Neural cell (in vitro differentiated cells): ENCODE data around the gene RASGRP3.

Source experiments
- CTCF ChIP-seq: fragments of 450-650 bp; IDR thresholded peaks from 2 replicates; pipeline ENCODE4 v1.5.1; 2014; ENCODE audit warnings: antibody characterized with exemption, mild to moderate bottlenecking, moderate library complexity; ENCODE audit not compliant: poor library complexity, severe bottlenecking
- POLR2AphosphoS5 ChIP-seq: IDR thresholded peaks from 2 replicates; pipeline ENCODE4 v1.6.1; 2012
- RAD21 ChIP-seq: fragments of 450-650 bp; conservative IDR thresholded peaks from 2 replicates; pipeline ENCODE4 v1.6.1; 2014; ENCODE audit warnings: antibody characterized with exemption, mild to moderate bottlenecking, moderate library complexity
- TAF1 ChIP-seq: IDR thresholded peaks from 2 replicates; pipeline ENCODE4 v1.6.1; 2012; ENCODE audit warnings: low read depth

DNA sequence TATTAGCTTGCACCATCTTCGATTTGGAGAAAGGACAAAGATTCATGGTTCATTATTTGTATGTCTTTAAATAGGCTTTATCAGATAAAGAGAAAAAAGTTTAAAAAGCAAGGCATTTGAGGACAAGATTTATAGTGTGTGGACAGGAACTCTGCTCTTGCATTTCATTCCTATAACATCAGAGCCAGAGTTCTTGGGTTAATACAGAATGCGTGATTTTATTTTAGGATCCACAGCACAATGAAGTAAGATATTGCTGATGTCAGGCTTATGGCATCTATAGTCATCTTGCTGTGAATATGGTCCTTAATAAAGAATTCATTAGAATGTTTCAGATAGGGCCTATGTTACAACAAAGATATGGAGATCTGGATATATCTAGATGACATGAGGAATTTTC, 19.7 kb downstream of the RASGRP3 start:
- TF ChIP-seq CTCF, result no peak
- TF ChIP-seq RAD21, result no peak
- no peak for TF ChIP-seq TAF1
- no peak for TF ChIP-seq POLR2AphosphoS5
